Stomach (tissue), 9 donors: ENCODE measurements around the gene GLP2R. TPM values are rescaled to one million over a fixed set of nuclear protein-coding genes. Genes with fewer than 3 reads are reported as not detected.
A peak's percentile ranks its signal among the peaks of the same experiment; 100 is the strongest.

ENCODE experiments used
- DNase-seq, 2 donors: peaks; one replicate each; pipeline versions ENCODE4 v3.0.0 to v3.0.0-alpha.2; 2013 to 2019
- H3K27ac ChIP-seq, 5 donors: fragments of 200-600 bp in 4 of 5; sonication (generic) in 4 of 5; one replicate each; pipeline ENCODE4 v1.5.1; 2013 to 2019; ENCODE audit warnings: mild to moderate bottlenecking in 1 of 5, moderate library complexity in 1 of 5
- H3K27me3 ChIP-seq, 3 donors: fragments of 200-600 bp; sonication (generic); one replicate each; pipeline ENCODE4 v1.5.1; 2017 to 2019; ENCODE audit warnings: mixed run types in 1 of 3
- H3K36me3 ChIP-seq, 4 donors: fragments of 200-600 bp; sonication (generic); 1 replicate in 3 of 4; 2 replicates in 1 of 4; pipeline ENCODE4 v1.5.1; 2016 to 2019
- H3K4me1 ChIP-seq, 4 donors: fragments of 200-600 bp; sonication (generic); one replicate each; pipeline ENCODE4 v1.5.1; 2016 to 2019
- H3K4me3 ChIP-seq, 4 donors: fragments of 200-600 bp; sonication (generic) in 3 of 4; one replicate each; pipeline ENCODE4 v1.5.1; 2016 to 2019; ENCODE audit warnings: mild to moderate bottlenecking in 1 of 4
- H3K9me3 ChIP-seq, 4 donors: fragments of 200-600 bp; sonication (generic); one replicate each; pipeline ENCODE4 v1.5.1; 2016 to 2019
- CTCF ChIP-seq, 7 experiments: fragments of 450-650 bp in 4 of 7; fragments of 200-600 bp in 3 of 7; sonication (generic) in 3 of 7; IDR thresholded peaks; one replicate each; pipeline ENCODE4 v1.5.1; 2016 to 2019; ENCODE audit warnings: antibody characterized with exemption in 7 of 7, control low read depth in 2 of 7, mild to moderate bottlenecking in 1 of 7
- EP300 ChIP-seq: sonication (generic); formaldehyde crosslinking; IDR thresholded peaks from one replicate; pipeline ENCODE4 v1.6.1; 2017; ENCODE audit warnings: antibody characterized with exemption
- POLR2A ChIP-seq, 4 donors: fragments of 450-650 bp; IDR thresholded peaks; one replicate each; pipeline ENCODE4 v1.6.1; 2016; ENCODE audit warnings: antibody characterized with exemption in 4 of 4, control low read depth in 2 of 4, mild to moderate bottlenecking in 1 of 4, moderate library complexity in 1 of 4
- POLR2AphosphoS5 ChIP-seq, 3 donors: sonication (generic); formaldehyde crosslinking; IDR thresholded peaks; one replicate each; pipeline ENCODE4 v1.6.1; 2016; ENCODE audit warnings: antibody characterized with exemption in 3 of 3
- WGBS, 5 donors: extraction: QIAGEN DNeasy Blood & Tissue Kit in 3 of 5; methylation state at CpG; one replicate each; pipeline versions ENCODE4 v1.1.5 to v1.1.7; 2013 to 2018; 5-methylcytosine and 5-hydroxymethylcytosine counted together
- intact Hi-C: fragments of 100-400 bp; cut with DNase I; formaldehyde crosslinking; loops from one replicate; pipeline ENCODE4 v1.15.1; 2023; ENCODE audit warnings: low total_unique reads
- polyA plus RNA-seq, 3 donors: library from polyadenylated mRNA; stranded (reverse); fragments of 200-250 nt; gene quantifications; one replicate each; pipeline ENCODE4 v1.2.3, GENCODE V29; 2013
- total RNA-seq, 5 donors: library from RNA; depleted of rRNA; stranded (reverse); fragments of >200 nt; gene quantifications; one replicate each; pipeline versions ENCODE4 v1.1.0 to v1.2.3, GENCODE V29; 2014 to 2016
- donor health status: healthy with polysubstance abuse.
- donor health status: Bipolar disorder and iron deficiency.
- donor health status: healthy.

Gene GLP2R
- total and polyA plus RNA-seq, 8 donors: 0.40 to 15.4 (median 5.8) TPM

- H3K9me3 ChIP-seq: no peaks in the 10 kb centered on the region
- no peaks in the 10 kb centered on the region for H3K36me3 ChIP-seq
- H3K27ac ChIP-seq: no peak overlapping the region
- H3K27me3 ChIP-seq: no peaks in the 10 kb centered on the region
- H3K4me3 ChIP-seq: no peak overlapping the region
- 82 to 94% (median 91%) methylated on average over 3 to 4 of the region's 4 CpGs for WGBS, 5 donors
- intact Hi-C loops: no loop called here
- H3K4me1 ChIP-seq: peaks cover 0 to 27% (median 7%) of the 10 kb centered on the region in 4 donors
- peak in 1 of 2 donors; percentile 25 for DNase-seq
- TF ChIP-seq POLR2AphosphoS5 (IDR thresholded peaks at IDR 0.05): no peak
- TF ChIP-seq CTCF (IDR thresholded peaks at IDR 0.05): no peak
- no peak for TF ChIP-seq EP300
Observed at GRCh38 chr17:9833922-9834321, 8.2 kb downstream of the GLP2R start.

- no peaks in the 10 kb centered on the region for H3K9me3 ChIP-seq
- WGBS, 5 donors: 60 to 70% (median 68%) methylated on average over 11 of the region's 11 CpGs
- H3K27ac ChIP-seq: peak overlapping the region in 4 of 5 donors; percentile 20 to 68 (median 30)
- peaks cover 5 to 34% (median 11%) of the 10 kb centered on the region in 4 donors for H3K4me1 ChIP-seq
- H3K36me3 ChIP-seq: no peaks in the 10 kb centered on the region
- no peak overlapping the region for H3K4me3 ChIP-seq
- no peaks in the 10 kb centered on the region for H3K27me3 ChIP-seq
- DNase-seq: peak in 1 of 2 donors; percentile 71
- intact Hi-C loops: no loop called here
- TF ChIP-seq POLR2AphosphoS5 (IDR thresholded peaks at IDR 0.05) (peak in 2 of 3 donors; percentile 12 to 16), EP300 (no peak)
Observed at GRCh38 chr17:9837551-9838471, 12.1 kb downstream of the GLP2R start.

- H3K9me3 ChIP-seq: no peaks in the 10 kb centered on the region
- 48 to 62% (median 53%) methylated on average over 4 of the region's 4 CpGs for WGBS, 5 donors
- no peaks in the 10 kb centered on the region for H3K27me3 ChIP-seq
- no peak overlapping the region for H3K4me3 ChIP-seq
- H3K4me1 ChIP-seq: peaks cover 8 to 42% (median 15%) of the 10 kb centered on the region in 4 donors
- TF ChIP-seq POLR2AphosphoS5 (IDR thresholded peaks at IDR 0.05): no peak
- TF ChIP-seq EP300: no peak
- TF ChIP-seq CTCF (IDR thresholded peaks at IDR 0.05): no peak
- no peak for TF ChIP-seq POLR2A (IDR thresholded peaks at IDR 0.05)
- intact Hi-C loops: no loop called here
- no peaks in the 10 kb centered on the region for H3K36me3 ChIP-seq
- H3K27ac ChIP-seq: no peak overlapping the region
- DNase-seq: no peak
Observed at GRCh38 chr17:9839433-9839832, 13.7 kb downstream of the GLP2R start.

- peak; percentile 27 to 76 for DNase-seq
- Histone ChIP-seq H3K27ac (peak overlapping the region; percentile 67 to 86 (median 84)), H3K4me1 (peaks cover 8 to 42% (median 15%) of the 10 kb centered on the region in 4 donors), H3K4me3 (no peak overlapping the region), H3K27me3 (no peaks in the 10 kb centered on the region), H3K36me3 (no peaks in the 10 kb centered on the region), H3K9me3 (no peaks in the 10 kb centered on the region)
- intact Hi-C loops: no loop called here
- WGBS, 5 donors: 38 to 52% (median 46%) methylated on average over 10 to 14 of the region's 14 CpGs
- TF ChIP-seq POLR2AphosphoS5 (IDR thresholded peaks at IDR 0.05): peak; percentile 33 to 73 (median 70)
- TF ChIP-seq CTCF (IDR thresholded peaks at IDR 0.05): no peak
- no peak for TF ChIP-seq EP300
- no peak for TF ChIP-seq POLR2A (IDR thresholded peaks at IDR 0.05)
Observed at GRCh38 chr17:9842057-9842758, 16.5 kb downstream of the GLP2R start.
